Measurements from ENCODE around the gene GEMIN7.

GEMIN7 gene

DNA sequence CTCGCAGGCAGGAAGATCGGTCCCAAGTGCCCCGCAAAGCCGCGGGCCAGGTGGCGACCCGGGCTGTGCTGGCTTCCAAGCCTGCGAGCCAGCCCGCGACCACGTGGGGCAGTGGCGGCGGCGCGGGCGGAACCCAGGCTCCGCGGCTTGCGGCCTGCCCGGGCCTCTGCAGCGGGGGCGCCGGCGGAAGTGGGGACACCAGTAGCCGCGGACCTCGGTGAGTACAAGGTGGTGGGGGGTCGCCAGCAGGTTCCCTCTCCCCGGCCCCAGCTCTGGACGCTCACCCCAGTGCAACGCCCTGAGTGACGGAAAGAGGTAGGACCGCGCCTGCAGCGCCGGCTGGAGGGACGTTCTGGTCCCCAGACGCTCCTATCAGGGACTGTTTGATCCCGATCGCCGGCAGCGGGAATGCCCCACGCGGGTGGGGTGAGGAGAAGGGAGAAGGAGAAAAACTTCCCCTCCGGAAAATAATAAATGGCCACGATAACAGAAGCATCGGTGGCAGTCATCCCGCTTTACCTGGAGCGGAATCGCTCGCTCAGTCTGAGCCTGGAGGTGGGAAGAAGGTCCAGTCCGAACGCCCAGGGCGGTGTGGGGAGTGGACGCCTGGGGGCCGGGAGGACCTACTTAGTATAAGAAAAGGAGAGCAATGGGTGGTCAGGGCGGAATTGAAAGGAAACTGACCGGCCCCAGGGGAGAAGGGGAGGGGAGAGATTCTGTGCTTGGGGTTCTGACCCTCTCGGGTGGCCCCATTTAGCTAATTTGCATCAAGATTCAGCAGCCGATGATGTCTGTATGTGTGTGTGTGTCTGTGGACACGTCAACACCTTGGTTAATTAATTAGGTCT is at the start of gene GEMIN7:
Gene GEMIN7 (plus strand): TSS at position 198 of the 848 bp plus-strand sequence. CDS start 10,855 bp downstream, outside the sequence.
- H3K4me3 ChIP-seq (ENCODE audit: low read depth, low read length), result peak within 1 kb of the TSS; percentile 97

DNA sequence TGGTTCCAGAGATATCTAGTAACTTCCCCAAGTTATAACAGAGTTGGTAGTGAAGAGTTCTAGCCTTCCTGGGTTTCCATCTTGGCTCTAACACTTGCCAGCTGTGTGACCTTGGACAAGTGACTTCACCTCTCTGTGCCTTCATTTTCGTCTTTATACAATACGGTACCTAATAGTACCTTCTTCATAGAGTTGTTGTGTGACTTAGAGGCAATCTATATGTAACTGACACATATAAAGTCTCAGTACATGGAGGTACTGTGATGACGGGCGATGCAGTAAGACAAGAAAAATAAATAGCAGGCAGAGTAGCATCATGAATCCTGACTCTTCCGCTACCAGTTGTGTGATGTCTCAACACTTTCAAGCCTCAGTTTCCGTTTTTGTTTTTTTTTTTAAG is 48.2 kb upstream of the GEMIN7 start:
- H3K36me3 ChIP-seq (ENCODE audit: control insufficient read depth, insufficient read depth, low read length), result peaks cover 31% of the 10 kb centered on the region
- H3K27ac ChIP-seq (ENCODE audit: low read depth, low read length), result no peak overlapping the region
- no peak overlapping the region for H3K4me3 ChIP-seq (ENCODE audit: low read depth, low read length)
- no peak overlapping the region for H3K9ac ChIP-seq (ENCODE audit: low read depth, low read length)
- H3K27me3 ChIP-seq (ENCODE audit: control insufficient read depth, insufficient read depth, low read length), result no peaks in the 10 kb centered on the region
- H3K4me1 ChIP-seq (ENCODE audit: control insufficient read depth, insufficient read depth, low read length), result no peaks in the 10 kb centered on the region
- H3K9me3 ChIP-seq (ENCODE audit: control insufficient read depth, insufficient read depth, low read length), result no peaks in the 10 kb centered on the region

More for the DNA sequence above, at the start of gene GEMIN7:
- H3K9ac ChIP-seq (ENCODE audit: low read depth, low read length), result peak within 1 kb of the TSS; percentile 93
- H3K27ac ChIP-seq (ENCODE audit: low read depth, low read length), result peak within 1 kb of the TSS; percentile 99
- no peaks in the 10 kb centered on the region for H3K9me3 ChIP-seq (ENCODE audit: control insufficient read depth, insufficient read depth, low read length)
- H3K27me3 ChIP-seq (ENCODE audit: control insufficient read depth, insufficient read depth, low read length), result no peaks in the 10 kb centered on the region
- peaks cover 41% of the 10 kb centered on the region for H3K4me1 ChIP-seq (ENCODE audit: control insufficient read depth, insufficient read depth, low read length)
- H3K36me3 ChIP-seq (ENCODE audit: control insufficient read depth, insufficient read depth, low read length), result peaks cover 16% of the 10 kb centered on the region

DNA sequence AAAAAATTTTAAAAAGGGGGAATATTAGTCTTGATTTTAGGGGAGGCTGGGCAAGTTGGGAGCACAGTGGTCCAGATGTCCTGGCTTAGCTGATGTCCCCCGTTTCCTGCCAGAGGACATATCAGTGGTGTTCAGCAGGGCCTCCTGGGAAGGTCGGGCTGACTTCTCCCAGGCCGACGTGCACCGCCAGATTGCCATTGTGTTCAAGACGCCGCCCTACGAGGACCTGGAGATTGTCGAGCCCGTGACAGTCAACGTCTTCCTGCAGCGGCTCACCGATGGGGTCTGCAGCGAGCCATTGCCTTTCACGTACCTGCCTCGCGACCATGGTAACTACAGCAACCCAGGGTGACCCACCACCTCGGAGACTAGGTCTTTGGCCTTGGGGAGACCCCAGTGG is 46.6 kb upstream of the GEMIN7 start:
- H3K4me3 ChIP-seq (ENCODE audit: low read depth, low read length), result no peak overlapping the region
- H3K36me3 ChIP-seq (ENCODE audit: control insufficient read depth, insufficient read depth, low read length), result peaks cover 31% of the 10 kb centered on the region

GRCh38 chr19:45035755-45036154 is 43.3 kb upstream of the GEMIN7 start:
- no peak overlapping the region for H3K27ac ChIP-seq (ENCODE audit: low read depth, low read length)
- H3K9me3 ChIP-seq (ENCODE audit: control insufficient read depth, insufficient read depth, low read length), result no peaks in the 10 kb centered on the region
- H3K36me3 ChIP-seq (ENCODE audit: control insufficient read depth, insufficient read depth, low read length), result peaks cover 25% of the 10 kb centered on the region
- no peak overlapping the region for H3K9ac ChIP-seq (ENCODE audit: low read depth, low read length)
- no peak overlapping the region for H3K4me3 ChIP-seq (ENCODE audit: low read depth, low read length)
- no peaks in the 10 kb centered on the region for H3K27me3 ChIP-seq (ENCODE audit: control insufficient read depth, insufficient read depth, low read length)
- H3K4me1 ChIP-seq (ENCODE audit: control insufficient read depth, insufficient read depth, low read length), result peaks cover 6% of the 10 kb centered on the region

More for the DNA sequence above, 46.6 kb upstream of the GEMIN7 start:
- Histone ChIP-seq H3K9ac (ENCODE audit: low read depth, low read length) (no peak overlapping the region), H3K9me3 (ENCODE audit: control insufficient read depth, insufficient read depth, low read length) (no peaks in the 10 kb centered on the region), H3K4me1 (ENCODE audit: control insufficient read depth, insufficient read depth, low read length) (no peaks in the 10 kb centered on the region), H3K27ac (ENCODE audit: low read depth, low read length) (no peak overlapping the region), H3K27me3 (ENCODE audit: control insufficient read depth, insufficient read depth, low read length) (no peaks in the 10 kb centered on the region)

DNA sequence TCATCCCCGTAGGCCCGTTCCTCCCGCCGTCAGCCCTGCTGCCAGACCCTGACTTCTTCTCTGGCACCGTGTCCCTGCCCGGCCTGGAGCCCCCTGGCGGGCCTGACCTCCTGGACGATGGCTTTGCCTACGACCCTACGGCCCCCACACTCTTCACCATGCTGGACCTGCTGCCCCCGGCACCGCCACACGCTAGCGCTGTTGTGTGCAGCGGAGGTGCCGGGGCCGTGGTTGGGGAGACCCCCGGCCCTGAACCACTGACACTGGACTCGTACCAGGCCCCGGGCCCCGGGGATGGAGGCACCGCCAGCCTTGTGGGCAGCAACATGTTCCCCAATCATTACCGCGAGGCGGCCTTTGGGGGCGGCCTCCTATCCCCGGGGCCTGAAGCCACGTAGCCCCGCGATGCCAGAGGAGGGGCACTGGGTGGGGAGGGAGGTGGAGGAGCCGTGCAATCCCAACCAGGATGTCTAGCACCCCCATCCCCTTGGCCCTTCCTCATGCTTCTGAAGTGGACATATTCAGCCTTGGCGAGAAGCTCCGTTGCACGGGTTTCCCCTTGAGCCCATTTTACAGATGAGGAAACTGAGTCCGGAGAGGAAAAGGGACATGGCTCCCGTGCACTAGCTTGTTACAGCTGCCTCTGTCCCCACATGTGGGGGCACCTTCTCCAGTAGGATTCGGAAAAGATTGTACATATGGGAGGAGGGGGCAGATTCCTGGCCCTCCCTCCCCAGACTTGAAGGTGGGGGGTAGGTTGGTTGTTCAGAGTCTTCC is 41.5 kb upstream of the GEMIN7 start:
- no peak overlapping the region for H3K9ac ChIP-seq (ENCODE audit: low read depth, low read length)
- peaks cover 35% of the 10 kb centered on the region for H3K36me3 ChIP-seq (ENCODE audit: control insufficient read depth, insufficient read depth, low read length)
- H3K27me3 ChIP-seq (ENCODE audit: control insufficient read depth, insufficient read depth, low read length), result no peaks in the 10 kb centered on the region
- no peak overlapping the region for H3K27ac ChIP-seq (ENCODE audit: low read depth, low read length)
- H3K9me3 ChIP-seq (ENCODE audit: control insufficient read depth, insufficient read depth, low read length), result no peaks in the 10 kb centered on the region
- no peak overlapping the region for H3K4me3 ChIP-seq (ENCODE audit: low read depth, low read length)
- H3K4me1 ChIP-seq (ENCODE audit: control insufficient read depth, insufficient read depth, low read length), result peaks cover 6% of the 10 kb centered on the region

DNA sequence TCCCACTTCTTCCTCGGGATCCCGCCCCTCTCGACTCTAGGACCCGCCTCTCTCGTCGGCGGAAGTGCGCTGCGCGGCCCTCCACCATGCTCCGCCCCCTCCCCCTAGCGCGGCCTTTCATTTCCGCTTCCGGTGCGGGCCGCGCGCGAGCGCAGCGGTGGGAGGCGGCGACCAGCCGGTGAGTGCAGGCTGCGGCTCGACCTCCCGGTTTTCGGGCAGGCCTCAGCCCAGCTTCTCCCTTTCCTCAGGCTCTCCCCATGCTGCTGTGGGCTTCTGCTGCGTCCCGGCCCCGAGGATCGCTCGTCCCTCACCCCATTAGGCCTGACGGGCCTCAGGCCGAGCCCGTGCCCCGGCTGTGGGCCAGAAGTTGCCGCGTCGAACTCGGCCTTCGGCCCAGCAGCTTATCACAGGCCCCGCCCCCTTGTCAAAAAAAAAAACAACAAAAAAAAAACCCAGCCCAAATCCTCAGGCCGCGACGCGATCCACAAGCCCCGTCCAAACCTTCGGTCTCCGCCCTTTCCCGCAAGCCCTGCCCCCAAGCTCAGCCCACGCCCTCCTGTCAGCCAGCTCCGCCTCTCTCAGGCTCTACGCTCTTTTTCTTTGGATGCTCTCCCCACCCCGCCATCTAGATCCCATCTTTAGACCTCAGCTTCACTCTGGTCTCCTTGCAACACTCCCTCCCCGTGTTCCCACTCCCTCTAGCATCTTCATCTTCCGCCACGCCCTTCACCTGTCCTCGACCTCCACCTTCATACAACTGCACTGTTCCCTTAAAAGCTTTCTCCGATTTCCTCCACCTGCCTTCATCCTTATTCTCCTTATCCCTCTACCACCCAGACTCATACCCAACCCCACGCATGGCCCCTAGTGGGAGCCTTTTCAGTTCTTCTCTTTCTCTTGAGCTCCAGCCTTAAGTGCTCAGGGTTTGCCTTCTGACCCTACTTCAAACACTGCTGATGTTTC is 39.8 kb upstream of the GEMIN7 start, which contains the start of gene CLASRP:
Gene CLASRP (plus strand): TSS at position 115 of the 963 bp plus-strand sequence. CDS start 1,168 bp downstream, outside the sequence.
- Histone ChIP-seq H3K4me3 (ENCODE audit: low read depth, low read length) (peak within 1 kb of the TSS; percentile 96), H3K27me3 (ENCODE audit: control insufficient read depth, insufficient read depth, low read length) (no peaks in the 10 kb centered on the region), H3K36me3 (ENCODE audit: control insufficient read depth, insufficient read depth, low read length) (peaks cover 43% of the 10 kb centered on the region), H3K9me3 (ENCODE audit: control insufficient read depth, insufficient read depth, low read length) (no peaks in the 10 kb centered on the region), H3K4me1 (ENCODE audit: control insufficient read depth, insufficient read depth, low read length) (peaks cover 6% of the 10 kb centered on the region), H3K9ac (ENCODE audit: low read depth, low read length) (peak within 1 kb of the TSS; percentile 78), H3K27ac (ENCODE audit: low read depth, low read length) (peak within 1 kb of the TSS; percentile 95)

DNA sequence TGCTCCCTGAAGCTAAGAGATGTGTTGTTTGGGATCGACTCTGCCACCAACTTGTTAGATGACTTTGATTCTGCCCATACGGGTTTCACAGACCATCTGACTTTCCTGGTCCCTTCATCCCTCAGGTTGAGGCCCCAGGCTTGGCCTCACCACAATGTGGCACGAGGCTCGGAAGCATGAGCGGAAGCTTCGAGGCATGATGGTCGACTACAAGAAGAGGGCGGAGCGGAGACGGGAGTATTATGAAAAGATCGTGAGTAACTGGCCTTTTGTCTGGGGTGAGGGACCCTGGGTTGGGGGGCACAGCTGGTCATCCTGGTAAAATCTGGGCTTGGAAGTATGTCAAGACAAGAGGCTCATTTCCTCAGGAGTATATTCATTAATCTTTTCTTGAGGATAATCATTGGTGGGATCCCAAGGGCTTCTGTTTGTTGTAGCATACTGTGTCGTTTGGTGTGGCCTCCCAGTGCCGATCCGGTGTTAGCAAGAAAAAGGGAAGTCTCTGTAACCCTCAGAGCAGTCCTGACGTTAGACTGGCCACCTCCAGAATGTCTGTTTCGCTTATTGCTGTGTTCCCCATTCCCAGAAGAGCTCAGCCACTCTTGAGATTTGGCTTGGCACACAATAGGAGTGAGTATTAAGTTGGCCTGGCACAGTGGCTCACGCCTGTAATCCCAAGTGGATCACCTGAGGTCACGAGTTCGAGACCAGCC is 38.8 kb upstream of the GEMIN7 start:
- H3K27me3 ChIP-seq (ENCODE audit: control insufficient read depth, insufficient read depth, low read length), result no peaks in the 10 kb centered on the region
- H3K36me3 ChIP-seq (ENCODE audit: control insufficient read depth, insufficient read depth, low read length), result peaks cover 53% of the 10 kb centered on the region
- no peak overlapping the region for H3K27ac ChIP-seq (ENCODE audit: low read depth, low read length)
- H3K9ac ChIP-seq (ENCODE audit: low read depth, low read length), result no peak overlapping the region
- no peaks in the 10 kb centered on the region for H3K9me3 ChIP-seq (ENCODE audit: control insufficient read depth, insufficient read depth, low read length)
- H3K4me1 ChIP-seq (ENCODE audit: control insufficient read depth, insufficient read depth, low read length), result peaks cover 6% of the 10 kb centered on the region
- H3K4me3 ChIP-seq (ENCODE audit: low read depth, low read length), result peak overlapping the region; percentile 96

GRCh38 chr19:45041125-45041524 is 37.9 kb upstream of the GEMIN7 start:
- Histone ChIP-seq H3K27ac (ENCODE audit: low read depth, low read length) (no peak overlapping the region), H3K4me1 (ENCODE audit: control insufficient read depth, insufficient read depth, low read length) (peaks cover 6% of the 10 kb centered on the region), H3K27me3 (ENCODE audit: control insufficient read depth, insufficient read depth, low read length) (no peaks in the 10 kb centered on the region), H3K9me3 (ENCODE audit: control insufficient read depth, insufficient read depth, low read length) (no peaks in the 10 kb centered on the region), H3K9ac (ENCODE audit: low read depth, low read length) (no peak overlapping the region), H3K36me3 (ENCODE audit: control insufficient read depth, insufficient read depth, low read length) (peaks cover 58% of the 10 kb centered on the region), H3K4me3 (ENCODE audit: low read depth, low read length) (no peak overlapping the region)

GRCh38 chr19:45045671-45046353 is 33.2 kb upstream of the GEMIN7 start:
- H3K9me3 ChIP-seq (ENCODE audit: control insufficient read depth, insufficient read depth, low read length), result no peaks in the 10 kb centered on the region
- H3K9ac ChIP-seq (ENCODE audit: low read depth, low read length), result no peak overlapping the region
- H3K27me3 ChIP-seq (ENCODE audit: control insufficient read depth, insufficient read depth, low read length), result no peaks in the 10 kb centered on the region
- H3K36me3 ChIP-seq (ENCODE audit: control insufficient read depth, insufficient read depth, low read length), result peaks cover 50% of the 10 kb centered on the region
- no peak overlapping the region for H3K4me3 ChIP-seq (ENCODE audit: low read depth, low read length)
- H3K4me1 ChIP-seq (ENCODE audit: control insufficient read depth, insufficient read depth, low read length), result no peaks in the 10 kb centered on the region
- H3K27ac ChIP-seq (ENCODE audit: low read depth, low read length), result no peak overlapping the region

All from HUES48 (cell line).